Aorta (tissue), 5 donors: ENCODE measurements around the gene BGN. TPM values are rescaled to one million over a fixed set of nuclear protein-coding genes. Genes with fewer than 3 reads are reported as not detected.

Experiments used
- ATAC-seq: fragments of 200-7000 bp; cut with Tn5 transposase; one replicate; pipeline ENCODE4 v1.9.1; 2022; ENCODE audit warnings: moderate library complexity; ENCODE audit not compliant: low FRiP score
- DNase-seq, 2 donors: peaks; one replicate each; pipeline ENCODE4 v3.0.0-alpha.2; 2020
- H3K27ac ChIP-seq, 2 donors: one replicate each; pipeline ENCODE4 v1.5.1; 2013; ENCODE audit warnings: low read length in 2 of 2, mild to moderate bottlenecking in 2 of 2, moderate library complexity in 2 of 2, control low read depth in 1 of 2, inconsistent platforms in 1 of 2, low read depth in 1 of 2
- H3K27me3 ChIP-seq, 2 donors: one replicate each; pipeline ENCODE4 v1.6.1; 2013; ENCODE audit warnings: control low read depth in 1 of 2, low read length in 1 of 2, mild to moderate bottlenecking in 1 of 2, moderate library complexity in 1 of 2; ENCODE audit not compliant: insufficient read depth in 2 of 2, control insufficient read depth in 1 of 2
- H3K36me3 ChIP-seq, 2 donors: one replicate each; pipeline ENCODE4 v1.6.1; 2013; ENCODE audit warnings: control low read depth in 1 of 2, low read length in 1 of 2, mild to moderate bottlenecking in 1 of 2; ENCODE audit not compliant: insufficient read depth in 2 of 2, control insufficient read depth in 1 of 2
- H3K4me1 ChIP-seq, 2 donors: one replicate each; pipeline ENCODE4 v1.6.1; 2013; ENCODE audit warnings: low read length in 2 of 2, control low read depth in 1 of 2, mild to moderate bottlenecking in 1 of 2, moderate library complexity in 1 of 2; ENCODE audit not compliant: insufficient read depth in 2 of 2, control insufficient read depth in 1 of 2
- H3K4me3 ChIP-seq, 2 donors: one replicate each; pipeline ENCODE4 v1.5.1; 2013; ENCODE audit warnings: low read length in 2 of 2, control low read depth in 1 of 2, mild to moderate bottlenecking in 1 of 2
- H3K9me3 ChIP-seq: one replicate; pipeline ENCODE4 v1.6.1; 2013; ENCODE audit warnings: mild to moderate bottlenecking, low read length; ENCODE audit not compliant: control insufficient read depth
- WGBS, 2 donors: extraction: QIAGEN DNeasy Blood & Tissue Kit; methylation state at CpG; one replicate each; pipeline ENCODE4 v1.1.7; 2013; 5-methylcytosine and 5-hydroxymethylcytosine counted together
- intact Hi-C, 2 donors: fragments of 100-400 bp; cut with DNase I; formaldehyde crosslinking; loops; one replicate each; pipeline versions ENCODE4 v1.14.2 to v1.15.0; 2022
- polyA plus RNA-seq, 2 donors: library from polyadenylated mRNA; stranded (reverse); fragments of 200-250 nt; gene quantifications; one replicate each; pipeline ENCODE4 v1.2.3, GENCODE V29; 2013
- total RNA-seq, 2 donors: library from RNA; stranded (reverse); fragmentation: NEBNext Ultra II Directional; extraction: Animal tissue kit (Norgen Biotek cat#: 25700); gene quantifications; one replicate each; pipeline ENCODE4 v1.2.1, GENCODE V29; 2021
- donor health status: healthy with polysubstance abuse.
- donor health status: Bipolar disorder and iron deficiency.
- donor health status: DM: no; HTN: no; CAD: no.
- donor health status: DM: no; HTN: no; CAD: no.
- donor health status: DM: yes; HTN: yes; CAD: no.

The BGN gene
- total and polyA plus RNA-seq, 4 donors: 1,177 to 3,171 (median 1,801) TPM

DNA sequence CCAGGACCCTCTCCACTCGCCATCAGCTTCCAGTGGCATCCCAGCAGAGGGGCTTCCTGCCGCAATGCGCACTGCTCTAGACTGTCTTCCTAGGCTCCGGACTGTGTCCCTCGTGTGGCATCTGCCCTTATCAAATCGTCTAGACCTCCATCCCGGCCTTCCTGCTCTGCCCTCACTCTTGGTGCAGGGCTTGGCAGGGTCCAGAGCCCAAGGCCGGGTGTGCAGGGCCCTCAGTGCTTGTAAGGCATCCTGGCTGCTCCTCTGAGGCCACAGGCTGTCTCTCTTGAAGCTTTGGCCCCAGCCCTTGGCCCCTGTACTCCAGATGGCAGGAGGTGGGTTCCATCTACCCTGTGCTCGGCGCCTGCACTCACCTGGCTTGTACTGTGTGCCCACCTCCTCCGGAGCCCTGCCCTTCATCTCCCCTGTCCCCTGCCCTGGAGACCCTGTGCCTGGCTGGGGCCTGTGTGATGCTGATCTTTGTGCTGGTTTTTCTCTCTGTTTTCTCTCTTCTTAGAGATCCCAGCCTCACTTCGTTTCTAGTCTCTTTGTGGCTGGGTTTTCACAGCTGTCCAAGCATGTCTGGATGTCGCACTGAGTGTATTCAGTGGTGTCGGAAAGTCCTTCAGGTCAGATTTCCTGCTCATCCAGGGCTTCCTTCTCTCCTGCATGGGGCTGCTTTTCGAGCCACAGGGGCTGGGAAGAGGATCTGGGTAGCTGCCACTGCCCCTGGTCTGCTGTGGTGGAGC, 45.2 kb upstream of the BGN start:
- Histone ChIP-seq H3K36me3 (peaks cover 0 to 1% of the 10 kb centered on the region in 2 donors), H3K9me3 (no peaks in the 10 kb centered on the region), H3K27ac (no peak overlapping the region), H3K4me3 (no peak overlapping the region), H3K27me3 (no peaks in the 10 kb centered on the region), H3K4me1 (no peaks in the 10 kb centered on the region)
- ATAC-seq: no peak
- intact Hi-C loops: no loop called here
- WGBS, 2 donors: 79 to 94% methylated on average over 15 of the region's 15 CpGs
- DNase-seq: peak in 1 of 2 donors; percentile 57

DNA sequence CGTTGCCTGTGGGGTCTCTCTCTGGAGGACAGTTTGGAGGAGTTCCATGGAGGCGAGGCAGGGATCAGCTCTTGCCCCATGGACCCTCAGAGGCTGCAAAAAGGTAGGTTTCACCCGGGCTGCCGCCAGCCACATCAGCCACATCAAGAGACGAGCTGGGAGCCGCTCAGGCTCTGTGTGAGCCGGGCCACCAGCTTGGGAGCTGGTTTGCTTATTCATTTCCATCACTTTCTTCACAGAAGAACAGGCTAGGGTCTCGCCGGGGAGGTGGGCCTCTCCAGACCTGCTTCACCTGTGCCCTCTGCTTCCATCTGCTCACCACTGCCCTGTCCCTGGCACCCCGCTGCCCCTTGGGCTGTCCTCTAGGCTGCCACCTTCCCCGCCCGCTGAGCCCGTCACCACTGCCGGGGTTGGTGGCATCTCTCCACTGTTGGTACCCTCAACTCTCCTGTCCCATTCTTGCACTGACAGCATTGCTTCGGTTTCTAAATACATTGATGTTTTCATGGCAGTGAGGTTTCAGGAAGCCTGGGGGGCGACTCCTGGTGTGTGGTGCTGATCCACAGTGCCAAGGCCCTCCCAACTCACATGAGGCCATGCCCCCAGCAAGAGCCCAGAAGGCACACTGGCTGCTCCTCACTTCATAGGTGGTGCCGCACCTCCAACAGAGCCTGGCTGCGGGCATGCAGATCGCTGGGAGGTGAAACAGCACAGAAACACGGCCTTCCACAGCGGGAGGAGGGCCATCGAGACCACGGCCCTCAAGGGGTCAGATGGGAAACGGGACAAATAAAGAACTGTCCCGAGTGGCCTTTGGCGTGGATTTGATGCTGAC, 44.4 kb upstream of the BGN start:
- no peaks in the 10 kb centered on the region for H3K9me3 ChIP-seq
- no peak overlapping the region for H3K4me3 ChIP-seq
- H3K27ac ChIP-seq: no peak overlapping the region
- ATAC-seq (no peak), DNase-seq (no peak)
- no peaks in the 10 kb centered on the region for H3K27me3 ChIP-seq
- WGBS, 2 donors: 87 to 95% methylated on average over 26 of the region's 26 CpGs
- no peaks in the 10 kb centered on the region for H3K4me1 ChIP-seq
- H3K36me3 ChIP-seq: peaks cover 0 to 1% of the 10 kb centered on the region in 2 donors
- intact Hi-C loops: no loop called here

GRCh38 chrX:153450949-153451277, 43.9 kb upstream of the BGN start:
- no peak for ATAC-seq
- H3K4me1 ChIP-seq: no peaks in the 10 kb centered on the region
- intact Hi-C loops: no loop called here
- H3K36me3 ChIP-seq: peaks cover 0 to 1% of the 10 kb centered on the region in 2 donors
- no peak overlapping the region for H3K27ac ChIP-seq
- no peak overlapping the region for H3K4me3 ChIP-seq
- no peaks in the 10 kb centered on the region for H3K9me3 ChIP-seq
- H3K27me3 ChIP-seq: no peaks in the 10 kb centered on the region
- 80 to 90% methylated on average over 8 of the region's 8 CpGs for WGBS, 2 donors
- DNase-seq: no peak

GRCh38 chrX:153454901-153455550, 39.8 kb upstream of the BGN start:
- Histone ChIP-seq H3K4me3 (no peak overlapping the region), H3K27ac (no peak overlapping the region), H3K4me1 (no peaks in the 10 kb centered on the region), H3K9me3 (no peaks in the 10 kb centered on the region), H3K36me3 (no peaks in the 10 kb centered on the region), H3K27me3 (no peaks in the 10 kb centered on the region)
- intact Hi-C loops: no loop called here
- ATAC-seq (peak; percentile 37), DNase-seq (peak in 1 of 2 donors; percentile 39)
- WGBS, 2 donors: 93 to 94% methylated on average over 16 of the region's 16 CpGs

DNA sequence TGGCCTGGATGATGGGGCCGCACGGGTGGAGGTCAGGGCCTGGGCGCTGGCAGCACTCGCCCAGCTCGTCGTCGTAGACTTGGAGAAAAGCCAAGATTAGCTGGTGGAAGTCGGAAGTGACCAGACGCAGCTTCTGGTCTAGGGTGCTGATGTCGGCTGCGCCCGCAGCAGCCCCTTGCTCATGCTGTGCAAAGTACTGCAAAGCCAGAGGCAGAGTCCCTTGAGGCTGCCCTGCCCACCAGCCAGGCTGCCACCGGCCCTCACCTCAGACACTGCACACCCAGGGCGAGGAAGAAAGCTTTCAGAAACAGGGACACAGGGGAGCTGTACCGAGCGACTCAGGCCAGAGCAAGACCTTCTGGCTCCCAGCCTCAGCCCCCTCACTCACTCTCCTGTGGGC, 39.2 kb upstream of the BGN start:
- Histone ChIP-seq H3K9me3 (no peaks in the 10 kb centered on the region), H3K27me3 (no peaks in the 10 kb centered on the region), H3K4me3 (no peak overlapping the region), H3K27ac (no peak overlapping the region), H3K36me3 (no peaks in the 10 kb centered on the region), H3K4me1 (no peaks in the 10 kb centered on the region)
- 73 to 85% methylated on average over 16 of the region's 16 CpGs for WGBS, 2 donors
- intact Hi-C loops: no loop called here
- ATAC-seq (no peak), DNase-seq (peak in 1 of 2 donors; percentile 43)

- DNase-seq (peak in 1 of 2 donors; percentile 63), ATAC-seq (no peak)
- Histone ChIP-seq H3K27me3 (no peaks in the 10 kb centered on the region), H3K9me3 (no peaks in the 10 kb centered on the region), H3K36me3 (no peaks in the 10 kb centered on the region), H3K4me3 (no peak overlapping the region), H3K4me1 (no peaks in the 10 kb centered on the region), H3K27ac (no peak overlapping the region)
- intact Hi-C loops: no loop called here
- 45 to 61% methylated on average over 12 of the region's 12 CpGs for WGBS, 2 donors
Measured at GRCh38 chrX:153456161-153456560, 38.6 kb upstream of the BGN start.

DNA sequence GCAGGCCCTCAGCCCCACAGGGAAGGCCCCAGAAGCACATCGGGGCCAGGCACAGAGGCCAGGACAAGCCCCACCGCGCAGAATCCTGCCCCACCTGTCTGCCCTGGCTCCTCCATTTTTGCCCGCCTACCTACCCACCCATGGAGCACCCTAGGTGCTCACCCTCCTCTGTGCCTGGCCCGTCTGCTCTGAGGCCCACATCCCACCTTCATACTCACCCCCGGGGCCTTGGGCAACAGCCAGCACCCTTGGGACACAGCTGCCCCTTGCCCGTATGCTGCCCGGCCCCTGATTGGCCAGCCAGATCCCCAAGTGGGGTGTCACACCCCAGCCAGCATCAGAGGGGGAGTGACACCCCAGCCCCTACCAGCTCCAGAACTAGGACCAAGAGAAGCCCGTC, 38.1 kb upstream of the BGN start:
- WGBS, 2 donors: 85 to 90% methylated on average over 9 of the region's 9 CpGs
- Histone ChIP-seq H3K4me3 (no peak overlapping the region), H3K9me3 (no peaks in the 10 kb centered on the region), H3K27ac (no peak overlapping the region), H3K36me3 (no peaks in the 10 kb centered on the region), H3K4me1 (no peaks in the 10 kb centered on the region), H3K27me3 (no peaks in the 10 kb centered on the region)
- intact Hi-C loops: no loop called here
- DNase-seq (peak in 1 of 2 donors; percentile 31), ATAC-seq (no peak)

- Histone ChIP-seq H3K9me3 (no peaks in the 10 kb centered on the region), H3K27me3 (no peaks in the 10 kb centered on the region), H3K27ac (no peak overlapping the region), H3K4me3 (no peak overlapping the region), H3K4me1 (no peaks in the 10 kb centered on the region), H3K36me3 (no peaks in the 10 kb centered on the region)
- ATAC-seq: no peak
- WGBS, 2 donors: 87 to 88% methylated on average over 18 of the region's 18 CpGs
- intact Hi-C loops: no loop called here
- peak; percentile 36 to 62 for DNase-seq
Measured at GRCh38 chrX:153457136-153457825, 37.5 kb upstream of the BGN start.
